SK-N-SH treated with all-trans-retinoic acid at 6 μM for 48 hours (cell line): ENCODE measurements around the gene NOSTRIN.
"Not testable (repeated sequence)": the region's sequence is repeated elsewhere in the genome, so short reads cannot be mapped to it uniquely, and the experiment has no call there.

ENCODE experiments used
- ATAC-seq: fragments of 200-7000 bp; cut with Tn5 transposase; 3 replicates; pipeline ENCODE4 v1.9.1; 2020; ENCODE audit warnings: mild to moderate bottlenecking, moderate library complexity
- ARNTL ChIP-seq: fragments of 450-650 bp; formaldehyde crosslinking; IDR thresholded peaks from 2 replicates; pipeline ENCODE4 v1.5.0; 2020; ENCODE audit warnings: low read depth, mild to moderate bottlenecking, moderate library complexity, borderline replicate concordance
- BACH2 ChIP-seq: fragments of 250-450 bp; sonication (Bioruptor Pico); IDR thresholded peaks from 2 replicates; pipeline ENCODE4 v1.9.0; 2021; ENCODE audit warnings: mild to moderate bottlenecking, borderline replicate concordance
- CSDC2 ChIP-seq: fragments of 250-450 bp; sonication (Bioruptor Pico); IDR thresholded peaks from 2 replicates; pipeline ENCODE4 v1.5.0; 2020; ENCODE audit warnings: mild to moderate bottlenecking, moderate library complexity
- ESRRG ChIP-seq: fragments of 250-450 bp; sonication (Bioruptor Pico); IDR thresholded peaks from 2 replicates; pipeline ENCODE4 v1.6.1; 2021; ENCODE audit warnings: mild to moderate bottlenecking
- GLIS3 ChIP-seq: fragments of 250-450 bp; sonication (Bioruptor Pico); IDR thresholded peaks from 2 replicates; pipeline ENCODE4 v1.5.0; 2020; ENCODE audit warnings: mild to moderate bottlenecking, moderate library complexity
- ISL1 ChIP-seq: fragments of 250-450 bp; sonication (Bioruptor Pico); IDR thresholded peaks from 2 replicates; pipeline ENCODE4 v2.1.2; 2022; ENCODE audit warnings: mild to moderate bottlenecking, moderate library complexity
- OSR1 ChIP-seq: fragments of 250-450 bp; sonication (Bioruptor Pico); IDR thresholded peaks from 2 replicates; pipeline ENCODE4 v1.8.0; 2022; ENCODE audit warnings: moderate library complexity, mild to moderate bottlenecking, inconsistent platforms
- PPARA ChIP-seq: fragments of 250-450 bp; sonication (Bioruptor Pico); IDR thresholded peaks from 2 replicates; pipeline ENCODE4 v1.5.0; 2020; ENCODE audit warnings: mild to moderate bottlenecking, borderline replicate concordance
- SNAI2 ChIP-seq: fragments of 250-450 bp; sonication (Bioruptor Pico); IDR thresholded peaks from 2 replicates; pipeline ENCODE4 v1.5.0; 2020; ENCODE audit warnings: mild to moderate bottlenecking, moderate library complexity
- TCF4 ChIP-seq: fragments of 250-450 bp; sonication (Bioruptor Pico); IDR thresholded peaks from 2 replicates; pipeline ENCODE4 v1.8.0; 2021; ENCODE audit warnings: mild to moderate bottlenecking, moderate library complexity, borderline replicate concordance
- TSHZ2 ChIP-seq: fragments of 250-450 bp; sonication (Bioruptor Pico); IDR thresholded peaks from 2 replicates; pipeline ENCODE4 v1.5.0; 2020; ENCODE audit warnings: mild to moderate bottlenecking, moderate library complexity
- ZC3H10 ChIP-seq: fragments of 250-450 bp; sonication (Bioruptor Pico); IDR thresholded peaks from 2 replicates; pipeline ENCODE4 v1.5.1; 2021; ENCODE audit warnings: mild to moderate bottlenecking, moderate library complexity
- ZFP3 ChIP-seq: fragments of 250-450 bp; sonication (Bioruptor Pico); IDR thresholded peaks from 2 replicates; pipeline ENCODE4 v1.5.0; 2020; ENCODE audit warnings: mild to moderate bottlenecking, moderate library complexity
- ZFP30 ChIP-seq: fragments of 450-650 bp; formaldehyde crosslinking; IDR thresholded peaks from 2 replicates; pipeline ENCODE4 v1.5.0; 2022; ENCODE audit warnings: mild to moderate bottlenecking, moderate library complexity
- ZNF565 ChIP-seq: fragments of 450-650 bp; formaldehyde crosslinking; conservative IDR thresholded peaks from 2 replicates; pipeline ENCODE4 v1.5.0; 2020; ENCODE audit warnings: low read depth, mild to moderate bottlenecking, moderate library complexity
- ZNF70 ChIP-seq: fragments of 450-650 bp; formaldehyde crosslinking; IDR thresholded peaks from 2 replicates; pipeline ENCODE4 v1.5.0; 2020; ENCODE audit warnings: mild to moderate bottlenecking, moderate library complexity
- ZNF8 ChIP-seq: fragments of 450-650 bp; formaldehyde crosslinking; IDR thresholded peaks from 2 replicates; pipeline ENCODE4 v1.5.0; 2020; ENCODE audit warnings: mild to moderate bottlenecking, moderate library complexity
- TF ChIP-seq, protein P1 (sequence below): fragments of 250-450 bp; sonication (Bioruptor Pico); IDR thresholded peaks from 2 replicates; pipeline ENCODE4 v1.8.0; 2020; ENCODE audit warnings: mild to moderate bottlenecking, moderate library complexity, borderline replicate concordance
- TF ChIP-seq, protein P2 (sequence below): fragments of 250-450 bp; sonication (Bioruptor Pico); IDR thresholded peaks from 2 replicates; pipeline ENCODE4 v1.5.1; 2021; ENCODE audit warnings: mild to moderate bottlenecking, moderate library complexity

Gene NOSTRIN

DNA sequence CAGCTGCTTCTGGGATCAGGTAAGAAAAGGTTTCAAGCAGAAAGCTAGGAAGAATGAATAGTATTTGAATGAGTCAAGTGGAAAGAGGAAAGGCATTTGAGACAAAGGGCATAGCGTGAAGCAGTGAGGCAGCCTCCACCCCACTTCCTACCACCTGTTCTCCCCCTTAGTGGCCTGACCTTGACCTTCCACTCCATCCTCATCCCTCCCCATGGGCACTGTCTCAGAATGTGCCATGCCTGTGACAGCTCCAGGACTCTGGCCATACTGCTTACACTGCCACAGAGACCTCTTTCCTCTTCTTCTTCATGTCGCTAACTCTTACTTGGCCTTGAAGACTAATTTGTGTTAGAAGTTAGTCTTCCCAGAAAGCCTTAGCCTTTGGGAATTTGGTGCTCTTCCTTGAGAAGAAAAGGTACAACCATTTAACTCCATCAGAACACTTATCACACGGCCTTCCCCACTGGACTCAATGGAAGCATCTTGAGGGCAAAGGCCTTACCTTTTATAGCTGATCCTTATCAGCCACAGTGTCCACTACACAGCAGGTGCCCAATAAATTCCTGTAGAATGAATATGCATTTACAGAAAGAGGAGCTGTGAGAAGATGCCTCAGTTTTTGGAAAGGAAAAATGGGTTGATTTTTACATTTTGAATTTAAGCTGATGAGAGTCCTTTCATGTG is 15.2 kb upstream of the NOSTRIN start:
- TF ChIP-seq TSHZ2 (no peak), OSR1 (CRISPR knock-in tag) (no peak), BACH2 (no peak), ESRRG (CRISPR knock-in tag) (no peak), TCF4 (CRISPR knock-in tag) (no peak), ZFP3 (CRISPR knock-in tag) (no peak), ARNTL (CRISPR knock-in tag) (no peak), ZC3H10 (CRISPR knock-in tag) (no peak), GLIS3 (CRISPR knock-in tag) (no peak), PPARA (CRISPR knock-in tag) (no peak), SNAI2 (CRISPR knock-in tag) (no peak), CSDC2 (CRISPR knock-in tag) (no peak), ISL1 (CRISPR knock-in tag) (no peak), ZFP30 (CRISPR knock-in tag) (no peak), ZNF70 (CRISPR knock-in tag) (no peak), ZNF565 (CRISPR knock-in tag) (no peak)
- TF ChIP-seq, protein P1, sequence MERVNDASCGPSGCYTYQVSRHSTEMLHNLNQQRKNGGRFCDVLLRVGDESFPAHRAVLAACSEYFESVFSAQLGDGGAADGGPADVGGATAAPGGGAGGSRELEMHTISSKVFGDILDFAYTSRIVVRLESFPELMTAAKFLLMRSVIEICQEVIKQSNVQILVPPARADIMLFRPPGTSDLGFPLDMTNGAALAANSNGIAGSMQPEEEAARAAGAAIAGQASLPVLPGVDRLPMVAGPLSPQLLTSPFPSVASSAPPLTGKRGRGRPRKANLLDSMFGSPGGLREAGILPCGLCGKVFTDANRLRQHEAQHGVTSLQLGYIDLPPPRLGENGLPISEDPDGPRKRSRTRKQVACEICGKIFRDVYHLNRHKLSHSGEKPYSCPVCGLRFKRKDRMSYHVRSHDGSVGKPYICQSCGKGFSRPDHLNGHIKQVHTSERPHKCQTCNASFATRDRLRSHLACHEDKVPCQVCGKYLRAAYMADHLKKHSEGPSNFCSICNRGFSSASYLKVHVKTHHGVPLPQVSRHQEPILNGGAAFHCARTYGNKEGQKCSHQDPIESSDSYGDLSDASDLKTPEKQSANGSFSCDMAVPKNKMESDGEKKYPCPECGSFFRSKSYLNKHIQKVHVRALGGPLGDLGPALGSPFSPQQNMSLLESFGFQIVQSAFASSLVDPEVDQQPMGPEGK (CRISPR knock-in tag): no peak
- TF ChIP-seq, all 23 proteins: peak for 0
- ATAC-seq: no peak

DNA sequence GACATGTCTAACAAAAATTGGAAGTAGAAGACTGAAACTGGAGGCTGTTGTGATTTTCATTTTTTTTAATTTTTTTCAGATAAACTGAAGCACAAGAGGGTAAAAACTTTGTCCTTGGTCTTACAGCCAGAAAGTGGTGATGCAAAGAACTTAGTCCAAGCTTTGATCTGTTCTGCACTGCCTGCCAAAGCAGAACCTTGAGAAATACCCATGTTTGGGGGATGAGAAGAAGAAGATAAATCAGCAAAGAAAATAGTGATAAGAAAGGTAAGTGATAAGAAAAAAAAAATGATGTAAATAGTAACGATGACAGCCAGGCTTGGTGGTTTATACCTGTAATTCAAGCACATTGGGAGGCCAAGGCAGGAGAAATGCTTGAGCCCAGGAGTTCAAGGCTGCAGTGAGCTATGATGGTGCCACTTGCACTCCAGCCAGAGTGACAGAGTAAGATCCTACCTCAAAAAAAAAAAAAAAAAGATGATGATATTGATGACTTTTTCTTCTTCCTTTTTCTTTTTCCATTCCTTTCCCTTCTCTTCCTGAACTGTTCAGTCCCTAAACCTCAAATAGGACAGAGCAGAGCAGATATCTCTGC is 14.6 kb upstream of the NOSTRIN start:
- TF ChIP-seq PPARA (CRISPR knock-in tag): no peak
- TF ChIP-seq, all 23 proteins: peak for 0
- no peak for ATAC-seq

DNA sequence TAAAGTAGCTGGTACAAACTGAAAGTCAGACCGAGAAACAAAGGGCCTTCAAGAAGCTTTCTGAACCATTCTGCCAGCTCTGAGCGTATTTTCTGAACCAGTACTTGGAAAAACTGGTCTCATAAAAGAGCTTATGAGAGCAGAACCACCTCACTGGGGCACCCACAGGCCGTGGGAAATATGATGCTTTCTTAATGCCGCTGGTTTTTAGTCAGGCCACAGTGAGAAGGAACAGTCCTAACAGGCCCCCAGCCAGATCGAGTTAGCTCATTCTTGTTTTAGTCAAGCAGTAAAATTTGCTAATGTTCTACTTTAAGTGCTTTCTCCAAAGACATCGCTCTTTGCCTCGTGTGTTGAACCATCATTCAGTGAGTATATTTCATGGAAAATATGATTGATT is 12.7 kb upstream of the NOSTRIN start:
- TF ChIP-seq, protein P2, sequence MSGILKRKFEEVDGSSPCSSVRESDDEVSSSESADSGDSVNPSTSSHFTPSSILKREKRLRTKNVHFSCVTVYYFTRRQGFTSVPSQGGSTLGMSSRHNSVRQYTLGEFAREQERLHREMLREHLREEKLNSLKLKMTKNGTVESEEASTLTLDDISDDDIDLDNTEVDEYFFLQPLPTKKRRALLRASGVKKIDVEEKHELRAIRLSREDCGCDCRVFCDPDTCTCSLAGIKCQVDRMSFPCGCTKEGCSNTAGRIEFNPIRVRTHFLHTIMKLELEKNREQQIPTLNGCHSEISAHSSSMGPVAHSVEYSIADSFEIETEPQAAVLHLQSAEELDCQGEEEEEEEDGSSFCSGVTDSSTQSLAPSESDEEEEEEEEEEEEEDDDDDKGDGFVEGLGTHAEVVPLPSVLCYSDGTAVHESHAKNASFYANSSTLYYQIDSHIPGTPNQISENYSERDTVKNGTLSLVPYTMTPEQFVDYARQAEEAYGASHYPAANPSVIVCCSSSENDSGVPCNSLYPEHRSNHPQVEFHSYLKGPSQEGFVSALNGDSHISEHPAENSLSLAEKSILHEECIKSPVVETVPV (CRISPR knock-in tag): no peak
- TF ChIP-seq ZFP3 (CRISPR knock-in tag) (no peak), CSDC2 (CRISPR knock-in tag) (no peak)
- ATAC-seq: no peak

DNA sequence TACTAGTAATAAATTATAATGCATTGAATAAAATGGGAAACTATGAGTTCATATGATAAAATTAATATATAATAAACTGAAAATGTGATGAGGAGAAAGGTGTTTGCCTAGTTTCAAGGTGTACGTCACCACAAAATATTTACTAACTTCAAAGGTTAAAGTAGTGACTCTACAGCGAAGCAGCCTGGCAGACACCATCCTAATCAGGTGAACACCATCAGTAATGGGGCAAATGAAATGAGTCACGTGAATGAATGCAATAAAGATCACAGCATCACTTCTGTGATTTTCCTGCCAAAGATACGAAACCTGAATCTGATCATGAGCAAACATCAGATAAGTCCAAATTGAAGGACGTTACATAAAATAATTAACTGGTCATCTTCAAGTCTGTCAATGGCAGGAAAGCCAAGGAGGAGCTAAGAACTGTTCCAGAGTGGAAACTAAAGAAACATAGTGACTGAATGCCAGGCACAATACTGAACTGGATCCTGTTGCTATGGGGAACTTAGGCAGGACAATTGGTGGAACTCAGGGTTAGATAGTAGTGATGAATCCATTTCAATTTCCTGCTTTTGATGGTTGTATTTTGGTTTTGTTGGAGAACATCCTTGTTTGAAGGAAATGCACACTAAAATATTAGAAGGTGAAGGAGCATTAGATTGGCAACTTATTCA is 12.1 kb upstream of the NOSTRIN start:
- no peak for ATAC-seq
- no peak for TF ChIP-seq ZFP30 (CRISPR knock-in tag)
- TF ChIP-seq TCF4 (CRISPR knock-in tag): no peak
- TF ChIP-seq TSHZ2: no peak
- no peak for TF ChIP-seq PPARA (CRISPR knock-in tag)
- no peak for TF ChIP-seq ZNF8 (CRISPR knock-in tag)
- TF ChIP-seq ESRRG (CRISPR knock-in tag): no peak

GRCh38 chr2:168791140-168791539 is 11.3 kb upstream of the NOSTRIN start:
- ATAC-seq: not testable (repeated sequence)
